MCF 10A (cell line): ENCODE measurements around the gene NME9. TPM values are rescaled to one million over a fixed set of nuclear protein-coding genes. Genes with fewer than 3 reads are reported as not detected.

Source experiments
- BruUV-seq: library from RNA; stranded (reverse); fragments of 400-500 nt; replicated peaks from 2 replicates; lab custom pipeline; 2021; lab: Mats Ljungman, UMichigan
- CTCF ChIA-PET: fragments of 300-600 bp; sonication (Branson Sonifier 250); formaldehyde crosslinking; extraction: SDS; loops from one replicate; lab custom pipeline; 2021; ENCODE audit warnings: antibody characterized with exemption, inconsistent platforms; lab: Yijun Ruan, JAX
- POLR2A ChIA-PET: fragments of 300-600, 350-650 bp; sonication (Branson Sonifier 250); formaldehyde crosslinking; extraction: SDS; loops from one replicate; lab custom pipeline; 2020; ENCODE audit warnings: antibody characterized with exemption, inconsistent platforms; lab: Yijun Ruan, JAX
- DNase-seq: peaks from one replicate; pipeline ENCODE4 v3.0.0-alpha.2; 2018; ENCODE audit not compliant: unreplicated experiment
- H3K27ac Mint-ChIP-seq: one replicate; pipeline ENCODE4 v1.8.0; 2022; ENCODE audit warnings: mild to moderate bottlenecking, low read depth, mixed read lengths; ENCODE audit not compliant: unreplicated experiment
- H3K27me3 Mint-ChIP-seq: one replicate; pipeline ENCODE4 v1.8.0; 2022; ENCODE audit warnings: mixed read lengths; ENCODE audit not compliant: insufficient read depth, unreplicated experiment
- H3K36me3 Mint-ChIP-seq: one replicate; pipeline ENCODE4 v1.8.0; 2022; ENCODE audit warnings: mild to moderate bottlenecking, moderate library complexity, mixed read lengths; ENCODE audit not compliant: insufficient read depth, unreplicated experiment
- H3K4me1 Mint-ChIP-seq: one replicate; pipeline ENCODE4 v1.8.0; 2022; ENCODE audit warnings: mixed read lengths; ENCODE audit not compliant: insufficient read depth, unreplicated experiment
- H3K4me3 Mint-ChIP-seq: one replicate; pipeline ENCODE4 v1.8.0; 2022; ENCODE audit warnings: mild to moderate bottlenecking, moderate library complexity, mixed read lengths; ENCODE audit not compliant: unreplicated experiment
- H3K9me3 Mint-ChIP-seq: one replicate; pipeline ENCODE4 v1.8.0; 2022; ENCODE audit warnings: mixed read lengths; ENCODE audit not compliant: unreplicated experiment
- intact Hi-C: fragments of 100-400 bp; cut with micrococcal nuclease; formaldehyde crosslinking; loops from 2 replicates; pipeline ENCODE4 v1.14.1; 2022
- total RNA-seq: library from RNA; stranded (reverse); gene quantifications from 2 replicates; pipeline ENCODE4 v1.2.3, GENCODE V29; 2022
- TF ChIP-seq, protein P1 (sequence below): fragments of 200-600 bp; IDR thresholded peaks from one replicate; pipeline ENCODE4 v1.8.0; 2022; ENCODE audit warnings: antibody characterized with exemption, mild to moderate bottlenecking; ENCODE audit not compliant: unreplicated experiment

The NME9 gene
- total RNA-seq, 1 experiment from 2014 or later: not detected

GRCh38 chr3:138359148-138359918 is 29.7 kb upstream of the NME9 start:
- DNase-seq: no peak
- BruUV-seq: no TSS peak
- ChIA-PET POLR2A (interaction anchor here (0.7 to 0.8 kb wide), 2 partner anchors 9 to 515 kb away, joined by 3 to 6 read pairs; no protein-coding TSS in a partner anchor), CTCF (interaction anchor here (1.1 kb wide), 1 partner anchor 58 kb away, joined by 4 read pairs; no protein-coding TSS in a partner anchor)
- no peaks in the 10 kb centered on the region for H3K27me3 Mint-ChIP-seq
- H3K36me3 Mint-ChIP-seq: no peaks in the 10 kb centered on the region
- no peaks in the 10 kb centered on the region for H3K9me3 Mint-ChIP-seq
- H3K27ac Mint-ChIP-seq: no peak overlapping the region
- no peaks in the 10 kb centered on the region for H3K4me1 Mint-ChIP-seq
- H3K4me3 Mint-ChIP-seq: no peak overlapping the region
- TF ChIP-seq, protein P1, sequence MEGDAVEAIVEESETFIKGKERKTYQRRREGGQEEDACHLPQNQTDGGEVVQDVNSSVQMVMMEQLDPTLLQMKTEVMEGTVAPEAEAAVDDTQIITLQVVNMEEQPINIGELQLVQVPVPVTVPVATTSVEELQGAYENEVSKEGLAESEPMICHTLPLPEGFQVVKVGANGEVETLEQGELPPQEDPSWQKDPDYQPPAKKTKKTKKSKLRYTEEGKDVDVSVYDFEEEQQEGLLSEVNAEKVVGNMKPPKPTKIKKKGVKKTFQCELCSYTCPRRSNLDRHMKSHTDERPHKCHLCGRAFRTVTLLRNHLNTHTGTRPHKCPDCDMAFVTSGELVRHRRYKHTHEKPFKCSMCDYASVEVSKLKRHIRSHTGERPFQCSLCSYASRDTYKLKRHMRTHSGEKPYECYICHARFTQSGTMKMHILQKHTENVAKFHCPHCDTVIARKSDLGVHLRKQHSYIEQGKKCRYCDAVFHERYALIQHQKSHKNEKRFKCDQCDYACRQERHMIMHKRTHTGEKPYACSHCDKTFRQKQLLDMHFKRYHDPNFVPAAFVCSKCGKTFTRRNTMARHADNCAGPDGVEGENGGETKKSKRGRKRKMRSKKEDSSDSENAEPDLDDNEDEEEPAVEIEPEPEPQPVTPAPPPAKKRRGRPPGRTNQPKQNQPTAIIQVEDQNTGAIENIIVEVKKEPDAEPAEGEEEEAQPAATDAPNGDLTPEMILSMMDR: no peak
- intact Hi-C loops: no loop called here

DNA sequence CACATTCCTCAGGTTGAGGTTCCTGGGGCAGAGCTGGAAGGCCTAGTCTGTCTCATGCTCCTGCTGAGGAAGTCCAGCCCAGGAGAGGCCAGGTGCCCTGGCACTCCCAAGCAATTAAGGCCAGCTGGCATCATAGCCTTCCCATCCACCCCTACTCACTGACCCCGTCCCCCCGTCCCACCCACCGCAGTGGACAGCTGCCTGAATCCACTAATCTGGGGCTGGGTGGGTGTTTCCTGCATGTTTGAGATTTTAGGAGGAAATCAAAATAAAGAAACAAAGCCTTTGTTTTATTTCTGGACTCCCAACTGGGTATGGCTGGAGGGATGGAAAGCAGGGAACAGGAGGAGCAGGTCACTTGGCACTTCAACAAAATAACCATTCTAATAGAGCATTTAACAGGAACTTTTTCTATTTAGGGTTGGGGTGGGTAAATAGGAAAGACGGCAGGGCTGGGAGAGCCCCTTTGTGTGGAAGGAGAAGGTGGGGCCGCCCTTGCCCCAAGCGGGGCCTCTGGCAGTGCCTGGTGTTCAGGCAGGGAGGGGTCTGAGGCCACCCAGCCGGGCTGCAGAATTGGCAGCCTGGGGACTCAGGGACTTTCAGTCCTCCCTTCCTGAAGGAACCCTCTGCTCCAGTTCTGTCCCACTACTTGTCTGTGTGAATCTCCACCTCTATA is 27.2 kb upstream of the NME9 start:
- no peaks in the 10 kb centered on the region for H3K4me1 Mint-ChIP-seq
- no peak overlapping the region for H3K4me3 Mint-ChIP-seq
- H3K27ac Mint-ChIP-seq: no peak overlapping the region
- intact Hi-C loops: no loop called here
- no peaks in the 10 kb centered on the region for H3K27me3 Mint-ChIP-seq
- no peaks in the 10 kb centered on the region for H3K36me3 Mint-ChIP-seq
- TF ChIP-seq, protein P1: no peak
- no TSS peak for BruUV-seq
- no peak for DNase-seq
- POLR2A ChIA-PET: no interaction called here
- no peaks in the 10 kb centered on the region for H3K9me3 Mint-ChIP-seq
- CTCF ChIA-PET: interaction anchor here (1.6 kb wide), 1 partner anchor 24 kb away, joined by 4 read pairs; no protein-coding TSS in a partner anchor

GRCh38 chr3:138355071-138355470 is 25.4 kb upstream of the NME9 start:
- BruUV-seq: no TSS peak
- Mint-ChIP-seq H3K4me1 (no peaks in the 10 kb centered on the region), H3K4me3 (no peak overlapping the region), H3K27ac (no peak overlapping the region), H3K36me3 (no peaks in the 10 kb centered on the region), H3K27me3 (no peaks in the 10 kb centered on the region), H3K9me3 (no peaks in the 10 kb centered on the region)
- no peak for DNase-seq
- TF ChIP-seq, protein P1: no peak
- POLR2A ChIA-PET: interaction anchor here (0.6 to 0.7 kb wide), 2 partner anchors 141 to 385 kb away, joined by 3 read pairs; no protein-coding TSS in a partner anchor
- intact Hi-C loops: no loop called here
- CTCF ChIA-PET: interaction anchor here (0.8 to 1.6 kb wide), 3 partner anchors 22 to 62 kb away, joined by 3 to 5 read pairs (median 4); no protein-coding TSS in a partner anchor

DNA sequence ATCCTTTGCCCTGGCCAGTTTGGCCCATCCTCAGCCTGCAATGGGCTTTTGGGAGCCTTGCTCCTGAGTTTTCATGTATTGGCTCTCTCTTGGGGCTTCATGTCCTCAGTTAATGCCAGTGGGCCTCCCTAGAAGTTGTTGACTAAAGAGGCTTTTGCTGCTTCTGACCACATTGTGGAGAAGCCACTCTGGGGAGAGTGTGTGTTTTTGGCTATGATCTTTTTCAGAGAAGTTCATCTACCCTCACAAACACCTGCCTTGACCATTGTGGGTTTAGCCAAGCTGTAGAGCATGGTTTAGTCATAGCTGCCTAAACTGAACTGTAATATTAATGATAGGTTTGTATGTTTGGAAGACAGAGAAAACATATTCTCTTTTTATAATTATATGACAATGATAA is 24.7 kb upstream of the NME9 start:
- no TSS peak for BruUV-seq
- Mint-ChIP-seq H3K36me3 (no peaks in the 10 kb centered on the region), H3K27me3 (no peaks in the 10 kb centered on the region), H3K4me3 (no peak overlapping the region), H3K9me3 (no peaks in the 10 kb centered on the region), H3K27ac (no peak overlapping the region), H3K4me1 (no peaks in the 10 kb centered on the region)
- TF ChIP-seq, protein P1: no peak
- ChIA-PET CTCF (interaction anchor here (1.0 kb wide), 1 partner anchor 63 kb away, joined by 5 read pairs; no protein-coding TSS in a partner anchor), POLR2A (interaction anchor here (0.7 kb wide), 1 partner anchor 384 kb away, joined by 3 read pairs; no protein-coding TSS in a partner anchor)
- DNase-seq: no peak
- intact Hi-C loops: no loop called here
